HK-2 (cell line): Measurements from ENCODE around the gene KCNH8.
"Not testable (repeated sequence)": the region's sequence is repeated elsewhere in the genome, so short reads cannot be mapped to it uniquely, and the experiment has no call there.

Experiments
- DNase-seq: peaks from one replicate; pipeline ENCODE4 v3.0.0-alpha.2; 2018; ENCODE audit not compliant: unreplicated experiment

Gene KCNH8

GRCh38 chr3:19147905-19148767 is at the start of gene KCNH8:
TSS of gene KCNH8 (plus strand) at chr3:19148510. CDS start at chr3:19148720, 210 bp downstream.
- DNase-seq: no peak

- DNase-seq: not testable (repeated sequence)
Measured at GRCh38 chr3:19102654-19103290, 45.5 kb upstream of the KCNH8 start.

- DNase-seq: no peak
Measured at GRCh38 chr3:19103510-19103909, 44.8 kb upstream of the KCNH8 start.

GRCh38 chr3:19104459-19104858 is 43.9 kb upstream of the KCNH8 start:
- DNase-seq: no peak

DNA sequence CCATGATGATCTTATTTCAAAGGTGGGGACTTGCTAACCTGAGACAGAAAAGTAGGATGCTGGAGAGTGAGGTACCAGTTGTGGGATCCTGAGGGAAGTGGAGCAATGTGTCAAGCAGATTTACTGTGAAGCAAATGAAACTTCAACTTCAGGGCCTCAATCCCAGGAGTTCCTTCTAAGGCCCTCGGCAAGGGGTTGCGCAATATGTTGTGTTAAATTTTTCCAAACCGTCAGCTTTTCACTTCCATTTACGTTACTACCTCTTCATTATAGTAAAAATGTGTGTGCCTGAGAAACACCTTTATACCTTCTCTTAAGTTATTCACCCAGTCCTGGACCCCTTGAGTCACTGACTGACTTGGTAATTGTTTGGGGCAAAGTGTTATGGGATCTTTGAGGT is 42.5 kb upstream of the KCNH8 start:
- no peak for DNase-seq

GRCh38 chr3:19106307-19106706 is 42.0 kb upstream of the KCNH8 start:
- DNase-seq: no peak

- no peak for DNase-seq
Measured at GRCh38 chr3:19107719-19108118, 40.6 kb upstream of the KCNH8 start.

GRCh38 chr3:19110335-19110895 is 37.9 kb upstream of the KCNH8 start:
- DNase-seq: no peak

- DNase-seq: no peak
Measured at GRCh38 chr3:19114461-19114860, 33.8 kb upstream of the KCNH8 start.

DNA sequence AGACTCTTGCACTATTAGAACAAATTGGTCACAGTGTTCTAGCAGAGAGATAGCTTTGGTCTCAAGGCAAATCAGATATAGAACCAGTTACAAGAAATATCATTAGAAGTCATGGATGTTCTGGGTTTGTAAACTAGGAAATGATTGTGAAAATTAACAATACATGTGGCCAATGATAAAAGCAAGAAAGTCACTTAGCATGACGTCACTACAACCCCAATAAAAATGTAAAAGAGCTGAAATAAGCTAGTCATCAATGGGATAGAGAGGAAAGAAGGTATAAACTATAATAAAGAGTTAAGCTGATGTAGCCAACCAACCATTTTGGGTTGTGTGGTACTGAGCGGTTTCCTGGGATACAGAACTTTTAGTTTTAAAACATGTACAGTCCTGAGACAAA is 32.1 kb upstream of the KCNH8 start:
- DNase-seq: no peak

- DNase-seq: no peak
Measured at GRCh38 chr3:19124752-19125151, 23.6 kb upstream of the KCNH8 start.

- no peak for DNase-seq
Measured at GRCh38 chr3:19139863-19140262, 8.4 kb upstream of the KCNH8 start.

DNA sequence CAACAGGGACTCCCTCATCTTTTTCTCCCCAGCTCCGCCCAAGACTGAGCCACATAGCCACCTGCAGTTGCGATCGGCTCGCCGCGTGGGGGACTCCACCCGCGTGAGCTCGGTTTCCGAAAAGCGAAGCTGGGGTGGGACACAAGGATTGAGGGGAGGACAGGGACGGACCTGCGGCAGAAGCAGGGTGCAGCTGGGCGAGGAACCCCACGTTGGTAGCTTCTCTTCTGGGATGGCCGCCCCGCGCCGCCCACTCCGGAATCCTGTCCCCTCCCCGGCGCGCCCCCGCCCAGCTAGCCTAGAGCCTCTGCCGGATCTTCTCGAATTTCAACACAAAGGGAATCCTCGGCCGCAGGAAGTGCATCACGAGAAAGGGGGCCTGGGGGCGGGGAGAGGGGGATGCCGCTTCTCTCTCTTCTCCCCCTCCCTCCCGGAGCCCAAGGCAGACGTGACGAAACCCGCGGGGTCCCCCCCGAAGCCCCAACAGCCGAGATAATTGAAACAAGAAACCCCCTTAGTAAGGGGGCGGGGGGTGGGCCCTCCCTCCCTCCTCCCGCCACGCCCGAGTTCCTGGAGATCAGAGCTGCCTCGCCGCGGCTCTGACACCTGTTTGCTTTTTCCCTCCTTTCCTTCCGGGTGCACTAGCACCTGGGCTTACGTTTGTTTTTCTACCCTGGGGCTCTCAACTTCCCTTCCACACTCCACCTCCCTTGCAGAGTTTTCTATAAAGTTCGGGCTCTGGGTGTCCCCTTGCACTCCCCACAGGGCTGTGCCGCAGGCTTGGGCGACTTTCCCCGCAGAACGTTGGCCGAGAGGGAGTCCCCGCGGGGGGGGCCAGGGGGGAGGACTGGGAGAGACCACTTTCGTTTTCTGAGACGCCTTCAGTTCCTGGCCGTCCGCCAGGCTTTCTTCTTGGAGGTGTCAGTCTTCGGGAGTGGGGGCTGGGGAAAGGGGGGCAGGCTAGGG is 1.3 kb upstream of the KCNH8 start:
- peak; percentile 43 for DNase-seq

DNA sequence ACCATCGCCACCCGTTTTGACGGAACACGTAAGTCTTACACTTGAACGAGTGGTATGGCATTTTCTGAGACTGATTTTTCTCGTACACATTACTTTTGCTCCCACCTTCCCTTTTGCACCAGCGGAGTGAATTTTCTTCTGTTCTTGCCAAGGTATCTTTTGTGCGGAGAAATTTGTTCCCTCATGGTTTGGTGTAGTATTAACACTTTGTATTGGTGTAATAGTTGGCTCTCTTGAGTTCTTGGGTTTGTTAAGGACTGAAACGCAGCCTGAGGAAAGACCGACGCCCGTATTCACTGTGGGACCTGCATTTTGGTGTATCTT is 420 bp downstream of the KCNH8 start:
- no peak for DNase-seq

DNA sequence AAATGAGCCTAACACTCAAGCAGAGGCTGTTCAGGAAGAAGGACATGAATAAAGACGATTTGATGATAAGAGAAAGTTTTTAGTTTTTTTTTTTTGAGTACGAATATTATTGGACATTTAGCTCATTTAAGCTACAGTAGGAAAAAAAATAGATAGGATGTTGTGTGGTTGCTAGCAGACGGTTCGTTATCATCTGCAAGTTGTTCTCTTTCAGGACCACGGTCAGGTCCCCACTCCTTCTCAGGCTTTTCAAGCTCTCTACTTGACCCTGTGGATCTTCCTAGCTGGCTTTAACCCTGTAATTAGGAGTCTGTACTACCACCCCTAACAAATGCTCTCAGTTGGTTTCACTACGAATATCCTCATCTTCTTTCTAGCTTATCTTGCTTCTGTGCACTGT is 1.1 kb downstream of the KCNH8 start:
- DNase-seq: no peak

DNA sequence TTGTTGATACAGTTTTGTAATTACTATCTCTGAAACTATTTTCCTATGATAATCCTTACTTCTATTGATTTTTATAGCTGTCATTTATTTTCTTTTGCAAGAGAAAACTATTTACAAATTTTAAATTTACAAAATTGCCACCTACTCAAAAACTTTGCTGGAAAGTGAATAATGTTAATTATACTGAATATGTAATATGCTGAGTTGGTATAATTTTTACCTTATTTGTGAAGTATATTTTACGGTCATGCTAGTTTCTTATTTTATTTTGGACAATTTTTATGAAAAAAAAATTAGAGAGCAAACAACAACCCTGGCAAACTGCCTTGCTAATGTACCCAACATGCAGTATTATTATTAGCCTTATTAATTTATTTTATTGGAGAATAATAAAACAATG is 2.9 kb downstream of the KCNH8 start:
- DNase-seq: no peak

GRCh38 chr3:19154693-19155250 is 6.5 kb downstream of the KCNH8 start:
- DNase-seq: no peak

DNA sequence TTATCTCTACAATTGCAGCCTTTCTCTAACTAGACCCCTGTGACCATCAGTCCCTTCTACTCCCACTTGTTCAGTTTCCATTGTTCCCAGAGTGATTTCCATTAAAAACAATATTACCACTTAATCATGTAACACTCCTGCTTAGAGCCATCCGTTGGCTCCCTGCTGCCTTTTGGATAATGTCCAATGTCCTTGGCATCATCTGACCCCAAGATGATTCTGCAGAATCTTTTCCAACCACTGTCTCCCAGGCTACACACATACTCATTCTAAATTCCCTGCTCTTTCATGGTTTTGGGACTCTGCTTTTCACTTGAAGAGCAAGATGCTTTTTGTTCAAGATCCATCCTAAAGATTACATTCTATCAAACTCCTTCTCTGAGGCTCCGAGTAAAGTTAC is 7.1 kb downstream of the KCNH8 start:
- no peak for DNase-seq

DNA sequence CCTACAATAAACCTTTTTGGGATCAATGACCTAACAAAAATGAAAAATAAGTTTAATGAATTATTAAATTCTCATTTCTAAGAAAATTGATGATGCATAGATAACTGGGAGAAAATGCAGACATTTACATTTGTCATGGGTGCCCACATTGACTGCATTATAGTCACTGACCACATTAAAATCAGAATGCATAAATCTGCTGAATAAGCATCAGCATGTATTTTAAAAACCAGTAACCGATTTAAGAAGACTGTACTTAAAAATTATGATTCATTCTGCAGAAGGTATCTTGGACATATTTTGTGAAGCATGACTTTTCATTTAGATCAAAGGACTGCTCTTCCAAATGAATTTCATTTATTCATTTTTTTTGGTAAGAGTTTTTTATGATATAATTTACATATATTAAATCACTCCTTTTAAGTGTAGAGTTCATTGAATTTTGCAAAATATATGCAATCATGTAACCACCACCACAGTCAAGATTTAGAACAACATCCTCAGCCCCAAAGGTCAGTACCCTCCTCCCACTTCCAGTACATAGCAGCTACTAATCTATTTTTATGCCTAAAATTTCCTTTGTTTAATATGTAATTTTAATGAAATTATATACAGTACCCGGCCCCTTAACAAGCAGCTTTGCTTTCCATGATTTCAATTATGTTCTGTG is 11.8 kb downstream of the KCNH8 start:
- no peak for DNase-seq

DNA sequence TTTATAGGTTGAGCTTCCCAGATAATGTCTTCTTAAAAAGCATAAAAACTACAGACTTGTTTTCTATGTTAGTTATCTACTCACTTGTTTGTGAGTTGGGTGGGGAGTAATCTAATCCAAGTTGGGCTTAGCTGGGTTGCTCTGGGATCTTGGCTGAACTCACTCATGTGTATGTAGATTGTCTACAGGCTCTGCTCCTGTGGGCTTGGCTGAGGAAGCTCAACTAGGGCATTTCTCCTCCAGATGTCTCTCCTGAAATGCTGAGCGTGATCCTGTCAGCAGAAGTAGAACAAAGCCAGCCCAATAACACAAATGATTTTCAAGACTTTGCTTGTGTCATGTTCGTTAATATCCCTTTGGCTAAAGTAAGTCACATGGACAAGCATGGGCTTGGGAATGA is 17.3 kb downstream of the KCNH8 start:
- DNase-seq: no peak

- no peak for DNase-seq
Measured at GRCh38 chr3:19171794-19172193, 23.5 kb downstream of the KCNH8 start.
